Measurements from ENCODE around the gene IFT122. TPM values are rescaled to one million over a fixed set of nuclear protein-coding genes. Genes with fewer than 3 reads are reported as not detected.
"Not testable (repeated sequence)": the region's sequence is repeated elsewhere in the genome, so short reads cannot be mapped to it uniquely, and the experiment has no call there.

The IFT122 gene
- total and polyA plus RNA-seq, 2 donors (not counting 3 experiments of a cell fraction or from before 2014, with no cell fraction given) = 38.4 to 41.7 TPM

- CTCF ChIA-PET = interaction anchor here (0.8 to 2.0 kb wide), 4 partner anchors 9 to 161 kb away, joined by 3 to 8 read pairs (median 3); no protein-coding TSS in a partner anchor
- DNase-seq (ENCODE audit: low read depth, low spot score) (no peak), FAIRE-seq (no peak)
- Histone ChIP-seq H3K4me2 (ENCODE audit: insufficient read depth, low read length) (no peak overlapping the region), H4K20me1 (replicated peaks; ENCODE audit: control insufficient read depth, extremely low read depth, insufficient read depth, low read length) (no peaks in the 10 kb centered on the region), H3K4me1 (ENCODE audit: control insufficient read depth, extremely low read depth, insufficient read depth, low read length) (no peaks in the 10 kb centered on the region), H3K36me3 (ENCODE audit: control insufficient read depth in 2 of 2, extremely low read depth in 1 of 2, insufficient read depth in 2 of 2, low read length in 2 of 2) (no peaks in the 10 kb centered on the region), H3K9me3 (replicated peaks; ENCODE audit: control insufficient read depth, insufficient read depth, low read length) (no peaks in the 10 kb centered on the region), H3K9me1 (replicated peaks; ENCODE audit: control insufficient read depth, extremely low read depth, insufficient read depth, low read length) (no peaks in the 10 kb centered on the region), H3K4me3 (replicated peaks in 1 of 3; ENCODE audit: insufficient read depth in 1 of 3, low read depth in 1 of 3, low read length in 3 of 3) (no peak overlapping the region), H2AFZ (ENCODE audit: low read depth, low read length) (no peak overlapping the region), H3K27me3 (ENCODE audit: control insufficient read depth in 2 of 2, insufficient read depth in 2 of 2, low read length in 2 of 2) (no peaks in the 10 kb centered on the region), H3K27ac (ENCODE audit: insufficient read depth, low read depth, low read length) (no peak overlapping the region), H3K79me2 (ENCODE audit: control insufficient read depth, insufficient read depth, low read length) (no peaks in the 10 kb centered on the region), H3K9ac (replicated peaks; ENCODE audit: extremely low read depth, insufficient read depth, low read length) (no peak overlapping the region)
- TF ChIP-seq EZH2 (IDR thresholded peaks at IDR 0.05; ENCODE audit: borderline replicate concordance, low read depth, low read length, severe bottlenecking) (no peak), POLR2A (IDR thresholded peaks at IDR 0.05; ENCODE audit: low read depth, low read length) (no peak), GATA2 (IDR thresholded peaks at IDR 0.05; ENCODE audit: insufficient read depth, insufficient read length, low read depth, low read length) (no peak), MYC (IDR thresholded peaks at IDR 0.05; ENCODE audit: low read depth, low read length) (no peak), POLR2AphosphoS5 (IDR thresholded peaks at IDR 0.05; ENCODE audit: insufficient read depth, low read depth, low read length) (no peak), FOS (IDR thresholded peaks at IDR 0.05; ENCODE audit: borderline replicate concordance, insufficient read depth, low read length) (no peak), JUN (IDR thresholded peaks at IDR 0.05; ENCODE audit: borderline replicate concordance, insufficient read depth, insufficient read length, low read depth) (no peak)
- TF ChIP-seq, protein P1, sequence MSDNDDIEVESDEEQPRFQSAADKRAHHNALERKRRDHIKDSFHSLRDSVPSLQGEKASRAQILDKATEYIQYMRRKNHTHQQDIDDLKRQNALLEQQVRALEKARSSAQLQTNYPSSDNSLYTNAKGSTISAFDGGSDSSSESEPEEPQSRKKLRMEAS (IDR thresholded peaks at IDR 0.05; ENCODE audit: insufficient read depth, insufficient read length) = no peak
- TF ChIP-seq, protein P2, sequence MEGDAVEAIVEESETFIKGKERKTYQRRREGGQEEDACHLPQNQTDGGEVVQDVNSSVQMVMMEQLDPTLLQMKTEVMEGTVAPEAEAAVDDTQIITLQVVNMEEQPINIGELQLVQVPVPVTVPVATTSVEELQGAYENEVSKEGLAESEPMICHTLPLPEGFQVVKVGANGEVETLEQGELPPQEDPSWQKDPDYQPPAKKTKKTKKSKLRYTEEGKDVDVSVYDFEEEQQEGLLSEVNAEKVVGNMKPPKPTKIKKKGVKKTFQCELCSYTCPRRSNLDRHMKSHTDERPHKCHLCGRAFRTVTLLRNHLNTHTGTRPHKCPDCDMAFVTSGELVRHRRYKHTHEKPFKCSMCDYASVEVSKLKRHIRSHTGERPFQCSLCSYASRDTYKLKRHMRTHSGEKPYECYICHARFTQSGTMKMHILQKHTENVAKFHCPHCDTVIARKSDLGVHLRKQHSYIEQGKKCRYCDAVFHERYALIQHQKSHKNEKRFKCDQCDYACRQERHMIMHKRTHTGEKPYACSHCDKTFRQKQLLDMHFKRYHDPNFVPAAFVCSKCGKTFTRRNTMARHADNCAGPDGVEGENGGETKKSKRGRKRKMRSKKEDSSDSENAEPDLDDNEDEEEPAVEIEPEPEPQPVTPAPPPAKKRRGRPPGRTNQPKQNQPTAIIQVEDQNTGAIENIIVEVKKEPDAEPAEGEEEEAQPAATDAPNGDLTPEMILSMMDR (IDR thresholded peaks at IDR 0.05; ENCODE audit: extremely low read depth in 1 of 2, insufficient read depth in 1 of 2, low read depth in 1 of 2, low read length in 2 of 2) = no peak
- no TSS peak for BruUV-seq (replicated peaks)
- POLR2A ChIA-PET = no interaction called here
- intact Hi-C loops (cut with micrococcal nuclease) (no loop called here), dilution Hi-C loops (cut with MboI; ENCODE audit: extremely low pct_ligation_motif_present, low sequenced_read_pairs) (no loop called here)
These were observed 104.0 kb downstream of the IFT122 start for GRCh38 chr3:129543999-129544398.

GRCh38 chr3:129545951-129546350 is 105.9 kb downstream of the IFT122 start:
- H2AFZ ChIP-seq (ENCODE audit: low read depth, low read length); H3K27me3 ChIP-seq (ENCODE audit: control insufficient read depth in 2 of 2, insufficient read depth in 2 of 2, low read length in 2 of 2); H3K79me2 ChIP-seq (ENCODE audit: control insufficient read depth, insufficient read depth, low read length); POLR2A ChIA-PET; CTCF ChIA-PET; BruUV-seq (replicated peaks); intact Hi-C loops (cut with micrococcal nuclease); H3K27ac ChIP-seq (ENCODE audit: insufficient read depth, low read depth, low read length); DNase-seq (ENCODE audit: low read depth, low spot score); FAIRE-seq; H3K9me1 ChIP-seq (replicated peaks; ENCODE audit: control insufficient read depth, extremely low read depth, insufficient read depth, low read length); dilution Hi-C loops (cut with MboI; ENCODE audit: extremely low pct_ligation_motif_present, low sequenced_read_pairs); H4K20me1 ChIP-seq (replicated peaks; ENCODE audit: control insufficient read depth, extremely low read depth, insufficient read depth, low read length); H3K4me2 ChIP-seq (ENCODE audit: insufficient read depth, low read length); H3K9me3 ChIP-seq (replicated peaks; ENCODE audit: control insufficient read depth, insufficient read depth, low read length); H3K36me3 ChIP-seq (ENCODE audit: control insufficient read depth in 2 of 2, extremely low read depth in 1 of 2, insufficient read depth in 2 of 2, low read length in 2 of 2); H3K4me3 ChIP-seq (replicated peaks in 1 of 3; ENCODE audit: insufficient read depth in 1 of 3, low read depth in 1 of 3, low read length in 3 of 3); H3K4me1 ChIP-seq (ENCODE audit: control insufficient read depth, extremely low read depth, insufficient read depth, low read length); H3K9ac ChIP-seq (replicated peaks; ENCODE audit: extremely low read depth, insufficient read depth, low read length): not testable (repeated sequence)

Measured in endothelial cell of umbilical vein (primary cell).